NK-92 (cell line): ENCODE results near the gene MTG2.

Experiments
- DNase-seq: peaks from one replicate; lab custom pipeline; 2025; ENCODE audit not compliant: unreplicated experiment; lab: John Stamatoyannopoulos, UW

Gene MTG2

DNA sequence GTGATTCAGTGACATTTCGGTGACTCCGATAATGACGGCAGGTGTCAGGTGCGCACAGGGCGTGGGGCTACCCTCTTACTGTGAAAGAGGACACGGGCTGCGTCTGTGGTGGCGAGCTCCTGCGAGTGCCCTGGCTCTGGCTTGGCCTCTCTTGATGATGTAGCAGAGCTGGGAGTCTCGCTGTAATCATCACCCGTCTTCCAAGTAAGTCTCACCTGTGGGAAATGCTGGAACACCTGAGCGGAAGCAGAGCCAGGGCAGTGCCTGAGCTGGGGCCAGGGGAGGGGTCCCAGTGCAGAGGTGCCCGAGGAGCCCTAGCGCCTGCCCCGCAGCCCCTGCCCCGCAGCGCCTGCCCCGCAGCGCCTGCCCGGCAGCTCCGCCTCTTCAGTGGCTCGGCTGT is 60.3 kb downstream of the MTG2 start:
- no peak for DNase-seq

GRCh38 chr20:62243906-62244515 is 61.2 kb downstream of the MTG2 start:
- no peak for DNase-seq

DNA sequence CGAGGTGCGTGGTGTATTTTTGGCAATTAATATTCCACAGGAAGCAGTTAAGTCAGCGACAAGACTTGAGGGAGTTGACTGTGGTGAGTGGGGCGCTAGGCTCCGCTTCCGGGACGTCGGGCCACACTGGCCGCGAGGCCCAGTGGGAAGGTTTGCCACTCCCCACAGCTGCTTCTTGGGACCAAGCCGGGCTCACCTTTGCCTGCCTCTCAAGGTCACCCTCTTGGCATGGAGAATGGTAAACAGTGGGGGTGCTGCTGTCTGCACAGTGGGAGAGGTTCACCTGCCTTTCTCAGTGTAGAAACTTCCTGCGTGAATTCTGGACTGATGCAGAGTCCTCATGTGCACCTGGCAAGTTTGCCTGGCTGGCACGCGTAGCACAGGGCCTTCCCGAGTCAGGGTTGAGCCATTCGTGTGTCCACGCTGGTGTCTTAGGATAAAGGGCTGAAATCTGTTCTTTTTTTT is 61.8 kb downstream of the MTG2 start:
- DNase-seq = no peak

DNA sequence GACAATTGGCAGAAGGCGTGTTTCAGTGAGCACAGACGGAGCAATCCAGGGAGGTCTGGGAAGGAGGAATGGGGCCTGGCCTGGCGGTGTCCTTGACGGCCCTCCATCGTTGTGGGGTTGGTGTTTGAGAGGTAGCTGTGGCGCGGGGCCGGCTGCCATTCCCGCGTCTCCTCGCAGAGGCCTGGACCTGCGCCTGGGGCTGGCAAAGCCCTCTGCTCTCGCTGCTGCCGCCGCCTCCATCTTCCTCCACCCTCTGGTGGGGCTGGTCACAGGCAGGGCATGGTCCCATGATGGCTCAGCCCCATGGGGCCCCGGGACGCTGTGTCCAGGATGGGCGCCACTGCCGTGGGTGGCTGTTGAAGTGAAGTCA is 63.1 kb downstream of the MTG2 start:
- DNase-seq = no peak

GRCh38 chr20:62246431-62246830 is 63.6 kb downstream of the MTG2 start:
- DNase-seq = no peak

DNA sequence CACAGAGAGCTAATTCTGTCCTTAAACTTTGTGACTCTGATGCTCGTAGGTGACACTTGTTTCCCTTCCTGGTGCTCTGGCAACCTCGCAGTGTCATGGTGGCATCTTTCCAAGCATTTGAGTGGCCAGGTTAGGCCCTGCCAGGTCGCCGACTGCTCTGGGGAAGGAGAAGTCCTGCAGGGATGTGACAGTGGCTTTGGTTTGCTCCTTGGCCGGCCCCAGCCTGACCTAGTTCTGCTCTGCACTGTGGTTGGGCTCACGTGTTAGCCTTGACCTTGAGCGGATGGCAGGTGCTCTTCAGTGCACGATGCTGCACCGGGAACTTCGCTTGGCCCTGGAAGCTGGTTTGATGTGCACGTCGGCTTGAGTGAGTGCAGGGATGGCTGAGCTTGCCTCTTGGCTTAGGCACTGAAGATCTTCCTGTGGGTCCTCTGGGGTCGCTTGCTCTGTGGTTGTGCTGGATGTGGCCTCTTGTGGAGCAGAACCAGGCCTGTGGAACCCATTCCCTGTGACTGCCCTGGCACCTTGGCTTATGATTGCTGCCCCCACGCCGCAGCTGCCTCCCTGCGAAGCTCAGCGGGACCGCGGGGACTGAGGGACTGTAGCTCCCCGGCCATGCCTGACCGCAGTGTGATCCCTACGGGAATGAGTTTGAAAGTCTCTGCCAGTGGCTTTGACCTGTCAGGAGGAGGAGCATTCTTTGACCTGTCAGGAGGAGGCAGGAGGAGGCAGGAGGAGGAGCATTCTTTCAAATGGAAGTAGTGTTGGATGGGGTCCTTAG is 64.2 kb downstream of the MTG2 start:
- DNase-seq = no peak

DNA sequence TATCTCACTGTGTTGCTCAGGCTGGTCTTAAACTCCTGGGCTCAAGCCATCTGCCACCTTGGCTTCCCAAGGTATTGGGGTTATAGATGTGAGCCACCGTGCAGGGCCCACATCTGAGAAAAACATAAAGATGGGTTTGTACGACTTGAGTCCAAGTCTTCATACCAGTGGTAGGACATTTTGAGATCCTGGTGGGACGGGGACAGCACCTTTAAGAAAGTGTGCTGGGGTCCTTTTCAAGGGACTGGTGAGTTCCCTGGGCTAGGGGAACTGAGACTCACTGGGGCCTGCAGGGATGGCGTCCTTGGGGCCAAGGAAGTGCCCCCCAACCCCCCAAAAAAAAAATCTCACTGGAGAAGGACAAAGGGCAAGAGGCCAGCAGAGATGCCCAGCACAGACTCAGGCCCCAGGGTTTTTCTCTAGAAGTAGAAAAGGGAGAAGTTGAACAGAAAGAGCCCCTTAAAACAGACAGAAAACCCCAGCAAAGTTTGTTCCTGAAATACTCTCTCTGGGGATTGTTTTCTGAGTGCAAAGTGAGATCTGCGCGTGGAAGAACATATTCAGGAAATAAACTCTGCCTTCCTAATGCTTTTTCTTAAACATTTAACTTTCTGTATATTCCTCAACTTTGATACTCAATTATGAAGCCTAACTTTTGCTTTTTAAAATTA is 66.2 kb downstream of the MTG2 start:
- no peak for DNase-seq

- DNase-seq = no peak
Measured at GRCh38 chr20:62252342-62252966, 69.6 kb downstream of the MTG2 start.
